HepG2 (cell line): Measurements from ENCODE around the gene IL1RAPL1. TPM values are rescaled to one million over a fixed set of nuclear protein-coding genes. Genes with fewer than 3 reads are reported as not detected.

ENCODE experiments used
- ATAC-seq: fragments of 200-7000 bp; cut with Tn5 transposase; 3 replicates; pipeline ENCODE4 v1.9.1; 2020; ENCODE audit warnings: mild to moderate bottlenecking, moderate library complexity
- BruUV-seq: library from RNA; stranded (reverse); fragments of 400-500 nt; replicated peaks from 2 replicates; lab custom pipeline; 2021; lab: Mats Ljungman, UMichigan
- CTCF ChIA-PET: fragments of 300-600 bp; formaldehyde crosslinking; extraction: SDS; loops from one replicate; lab custom pipeline; 2021; ENCODE audit warnings: low total read pairs, inconsistent platforms, low intra/inter-chr PET ratio; lab: Yijun Ruan, JAX
- POLR2A ChIA-PET: fragments of 350-600 bp; sonication (Branson Sonifier 250); formaldehyde crosslinking; loops from one replicate; lab custom pipeline; 2020; ENCODE audit warnings: antibody characterized with exemption, inconsistent platforms; lab: Yijun Ruan, JAX
- DNase-seq: peaks from one replicate; pipeline ENCODE4 v3.0.0-alpha.2; 2015; ENCODE audit warnings: low spot score
- FAIRE-seq: peaks from 3 replicates; lab custom pipeline; 2011; peaks lifted over from hg19 to GRCh38; lab: Jason Lieb, UNC
- H2AFZ ChIP-seq: one replicate; pipeline ENCODE4 v1.6.1; 2011; ENCODE audit warnings: low read length, inconsistent platforms
- H3K27ac ChIP-seq: fragments of 300-600 bp; 3 replicates; pipeline ENCODE4 v1.8.0; 2011; ENCODE audit warnings: mixed run types, mild to moderate bottlenecking, mixed read lengths, low read length, inconsistent platforms; ENCODE audit not compliant: insufficient read depth; ENCODE audit errors: extremely low read length
- H3K27me3 ChIP-seq, 2 experiments: fragments of 200-600 bp in 1 of 2; 2 replicates in 1 of 2; 3 replicates in 1 of 2; pipeline versions ENCODE4 v1.6.0 to v1.8.0; 2011; ENCODE audit warnings: low read length in 2 of 2, mild to moderate bottlenecking in 2 of 2, moderate library complexity in 2 of 2, inconsistent platforms in 1 of 2; ENCODE audit not compliant: insufficient read depth in 2 of 2, control insufficient read depth in 1 of 2
- H3K36me3 ChIP-seq, 2 experiments: fragments of 200-600 bp in 1 of 2; replicated peaks in 1 of 2; 2 replicates in 1 of 2; 3 replicates in 1 of 2; pipeline versions ENCODE4 v1.5.1 to v1.8.0; 2011; ENCODE audit warnings: low read length in 2 of 2, inconsistent platforms in 1 of 2; ENCODE audit not compliant: insufficient read depth in 2 of 2, control insufficient read depth in 1 of 2
- H3K4me1 ChIP-seq: 2 replicates; pipeline ENCODE4 v1.5.1; 2012; ENCODE audit warnings: low read length, inconsistent platforms; ENCODE audit not compliant: insufficient read depth
- H3K4me2 ChIP-seq: 2 replicates; pipeline ENCODE4 v1.6.0; 2011; ENCODE audit warnings: low read depth, low read length, inconsistent platforms
- H3K4me3 ChIP-seq, 3 experiments: fragments of 200-600 bp in 1 of 3; sonication (generic), shearing (Covaris generic) in 1 of 3; replicated peaks in 1 of 3; 2 replicates each; pipeline ENCODE4 v1.5.1; 2011 to 2016; ENCODE audit warnings: low read length in 3 of 3, inconsistent platforms in 2 of 3, low read depth in 2 of 3, mild to moderate bottlenecking in 2 of 3, control low read depth in 1 of 3, mixed read lengths in 1 of 3; ENCODE audit not compliant: insufficient read depth in 1 of 3
- H3K79me2 ChIP-seq: one replicate; pipeline ENCODE4 v1.6.1; 2011; ENCODE audit warnings: low read length, inconsistent platforms; ENCODE audit not compliant: insufficient read depth
- H3K9ac ChIP-seq: 2 replicates; pipeline ENCODE4 v1.6.0; 2011; ENCODE audit warnings: mild to moderate bottlenecking, low read depth, low read length, inconsistent platforms; ENCODE audit not compliant: insufficient read depth
- H3K9me3 ChIP-seq: 2 replicates; pipeline ENCODE4 v1.5.1; 2012; ENCODE audit warnings: mild to moderate bottlenecking, low read length
- H4K20me1 ChIP-seq: 2 replicates; pipeline ENCODE4 v1.6.0; 2011; ENCODE audit warnings: inconsistent platforms, mild to moderate bottlenecking, low read length, moderate library complexity; ENCODE audit not compliant: insufficient read depth
- ZNF253 ChIP-seq: sonication (generic); formaldehyde crosslinking; IDR thresholded peaks from 2 replicates; pipeline ENCODE4 v1.8.0; 2022; ENCODE audit warnings: mild to moderate bottlenecking, missing genetic modification reagents, borderline replicate concordance
- in situ Hi-C: cut with HindIII; loops from 2 replicates; pipeline ENCODE4 v1.10.0; 2017; ENCODE audit warnings: low pct_unique_long_range_greater_than_20kb; ENCODE audit not compliant: extremely low pct_ligation_motif_present
- intact Hi-C: fragments of 100-400 bp; cut with micrococcal nuclease; formaldehyde crosslinking; loops from one replicate; pipeline ENCODE4 v1.10.0; 2022; ENCODE audit not compliant: unreplicated experiment
- polyA plus RNA-seq, 8 experiments: library from polyadenylated mRNA; depleted of rRNA in 3 of 8; stranded (reverse) in 7 of 8; unstranded in 1 of 8; fragments of >200 nt; fragmentation: Illumina TruSeq in 4 of 8; extraction: Trizol in 4 of 8; gene quantifications; 2 replicates each; pipeline versions ENCODE4 v1.2.1 to v1.2.3, GENCODE V29; 2011 to 2016; ENCODE audit warnings: low read depth in 4 of 8, missing spikeins in 1 of 8, mixed read lengths in 1 of 8; ENCODE audit not compliant: insufficient read depth in 1 of 8
- total RNA-seq, 5 experiments: library from RNA; depleted of rRNA; stranded (reverse); fragments of >200 nt; fragmentation: Illumina TruSeq; extraction: Trizol; gene quantifications; 2 replicates each; pipeline ENCODE4 v1.2.3, GENCODE V29; 2016; ENCODE audit warnings: low read depth in 1 of 5
- TF ChIP-seq, protein P1 (sequence below): sonication (generic); formaldehyde crosslinking; IDR thresholded peaks from 2 replicates; pipeline ENCODE4 v1.4.0; 2020; ENCODE audit warnings: missing genetic modification reagents
- TF ChIP-seq, protein P2 (sequence below): IDR thresholded peaks from 2 replicates; pipeline ENCODE4 v1.6.1; 2016; ENCODE audit warnings: missing genetic modification reagents, missing compliant biosample characterization

IL1RAPL1 gene
- total and polyA plus RNA-seq, 2 of the 13 experiments (the other 11 are each of a cell fraction or from before 2014, with no cell fraction given): 0.04 TPM; not detected in 1

DNA sequence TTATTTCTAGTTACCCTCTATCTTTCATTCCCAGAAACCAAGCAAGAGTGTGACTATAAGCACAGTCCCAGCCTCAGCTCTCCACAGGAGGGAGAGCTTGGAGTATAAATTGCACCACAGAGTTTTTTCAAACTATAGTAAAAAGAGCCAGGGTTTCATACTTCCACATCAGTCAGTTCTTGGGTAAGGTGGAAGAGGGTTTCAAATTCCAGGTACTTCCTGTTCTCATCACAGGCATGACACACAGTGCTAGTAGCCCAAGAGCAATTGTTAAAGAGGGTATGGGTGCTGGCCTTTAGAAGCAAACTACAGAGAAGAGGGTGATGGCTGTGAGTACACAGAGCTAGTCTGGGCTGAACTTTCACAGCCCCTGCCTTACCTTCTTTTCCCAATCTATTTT is 5.7 kb upstream of the IL1RAPL1 start:
- H3K4me1 ChIP-seq: no peaks in the 10 kb centered on the region
- in situ Hi-C loops (no loop called here), intact Hi-C loops (no loop called here)
- no peak for FAIRE-seq
- H3K79me2 ChIP-seq: no peaks in the 10 kb centered on the region
- BruUV-seq: no TSS peak
- H3K27ac ChIP-seq: no peak overlapping the region
- DNase-seq: no peak
- no peaks in the 10 kb centered on the region for H4K20me1 ChIP-seq
- H3K9ac ChIP-seq: no peak overlapping the region
- POLR2A ChIA-PET: no interaction called here
- H3K27me3 ChIP-seq: no peaks in the 10 kb centered on the region
- TF ChIP-seq, protein P1, sequence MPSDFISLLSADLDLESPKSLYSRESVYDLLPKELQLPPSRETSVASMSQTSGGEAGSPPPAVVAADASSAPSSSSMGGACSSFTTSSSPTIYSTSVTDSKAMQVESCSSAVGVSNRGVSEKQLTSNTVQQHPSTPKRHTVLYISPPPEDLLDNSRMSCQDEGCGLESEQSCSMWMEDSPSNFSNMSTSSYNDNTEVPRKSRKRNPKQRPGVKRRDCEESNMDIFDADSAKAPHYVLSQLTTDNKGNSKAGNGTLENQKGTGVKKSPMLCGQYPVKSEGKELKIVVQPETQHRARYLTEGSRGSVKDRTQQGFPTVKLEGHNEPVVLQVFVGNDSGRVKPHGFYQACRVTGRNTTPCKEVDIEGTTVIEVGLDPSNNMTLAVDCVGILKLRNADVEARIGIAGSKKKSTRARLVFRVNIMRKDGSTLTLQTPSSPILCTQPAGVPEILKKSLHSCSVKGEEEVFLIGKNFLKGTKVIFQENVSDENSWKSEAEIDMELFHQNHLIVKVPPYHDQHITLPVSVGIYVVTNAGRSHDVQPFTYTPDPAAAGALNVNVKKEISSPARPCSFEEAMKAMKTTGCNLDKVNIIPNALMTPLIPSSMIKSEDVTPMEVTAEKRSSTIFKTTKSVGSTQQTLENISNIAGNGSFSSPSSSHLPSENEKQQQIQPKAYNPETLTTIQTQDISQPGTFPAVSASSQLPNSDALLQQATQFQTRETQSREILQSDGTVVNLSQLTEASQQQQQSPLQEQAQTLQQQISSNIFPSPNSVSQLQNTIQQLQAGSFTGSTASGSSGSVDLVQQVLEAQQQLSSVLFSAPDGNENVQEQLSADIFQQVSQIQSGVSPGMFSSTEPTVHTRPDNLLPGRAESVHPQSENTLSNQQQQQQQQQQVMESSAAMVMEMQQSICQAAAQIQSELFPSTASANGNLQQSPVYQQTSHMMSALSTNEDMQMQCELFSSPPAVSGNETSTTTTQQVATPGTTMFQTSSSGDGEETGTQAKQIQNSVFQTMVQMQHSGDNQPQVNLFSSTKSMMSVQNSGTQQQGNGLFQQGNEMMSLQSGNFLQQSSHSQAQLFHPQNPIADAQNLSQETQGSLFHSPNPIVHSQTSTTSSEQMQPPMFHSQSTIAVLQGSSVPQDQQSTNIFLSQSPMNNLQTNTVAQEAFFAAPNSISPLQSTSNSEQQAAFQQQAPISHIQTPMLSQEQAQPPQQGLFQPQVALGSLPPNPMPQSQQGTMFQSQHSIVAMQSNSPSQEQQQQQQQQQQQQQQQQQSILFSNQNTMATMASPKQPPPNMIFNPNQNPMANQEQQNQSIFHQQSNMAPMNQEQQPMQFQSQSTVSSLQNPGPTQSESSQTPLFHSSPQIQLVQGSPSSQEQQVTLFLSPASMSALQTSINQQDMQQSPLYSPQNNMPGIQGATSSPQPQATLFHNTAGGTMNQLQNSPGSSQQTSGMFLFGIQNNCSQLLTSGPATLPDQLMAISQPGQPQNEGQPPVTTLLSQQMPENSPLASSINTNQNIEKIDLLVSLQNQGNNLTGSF (CRISPR knock-in tag): no peak
- no peak for TF ChIP-seq ZNF253 (CRISPR knock-in tag)
- TF ChIP-seq, protein P2, sequence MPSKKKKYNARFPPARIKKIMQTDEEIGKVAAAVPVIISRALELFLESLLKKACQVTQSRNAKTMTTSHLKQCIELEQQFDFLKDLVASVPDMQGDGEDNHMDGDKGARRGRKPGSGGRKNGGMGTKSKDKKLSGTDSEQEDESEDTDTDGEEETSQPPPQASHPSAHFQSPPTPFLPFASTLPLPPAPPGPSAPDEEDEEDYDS (CRISPR knock-in tag): no peak
- no peaks in the 10 kb centered on the region for H3K9me3 ChIP-seq
- CTCF ChIA-PET: no interaction called here
- H3K36me3 ChIP-seq: no peaks in the 10 kb centered on the region
- H3K4me3 ChIP-seq: no peak overlapping the region
- H2AFZ ChIP-seq: no peak overlapping the region
- ATAC-seq: no peak
- H3K4me2 ChIP-seq: no peak overlapping the region
